Keratinocyte (primary cell): ENCODE data around the gene PBOV1. TPM values are rescaled to one million over a fixed set of nuclear protein-coding genes. Genes with fewer than 3 reads are reported as not detected.

ENCODE experiments used
- DNase-seq: peaks from one replicate; pipeline ENCODE4 v3.0.0-alpha.2; 2011; ENCODE audit warnings: low read depth, missing footprints, low spot score
- FAIRE-seq: peaks from 2 replicates; lab custom pipeline; 2011; peaks lifted over from hg19 to GRCh38; lab: Jason Lieb, UNC
- H2AFZ ChIP-seq: 2 replicates; pipeline ENCODE4 v1.6.0; 2012; ENCODE audit warnings: low read length, control low read depth, inconsistent platforms; ENCODE audit not compliant: control insufficient read depth
- H3K27ac ChIP-seq: 2 replicates; pipeline ENCODE4 v1.5.1; 2011; ENCODE audit warnings: low read length; ENCODE audit not compliant: control insufficient read depth, insufficient read depth
- H3K27me3 ChIP-seq: 3 replicates; pipeline ENCODE4 v1.6.0; 2011; ENCODE audit warnings: low read length; ENCODE audit not compliant: control insufficient read depth, insufficient read depth; ENCODE audit errors: extremely low read depth
- H3K36me3 ChIP-seq, 2 experiments: 2 replicates in 1 of 2; 3 replicates in 1 of 2; pipeline ENCODE4 v1.5.1; 2011; ENCODE audit warnings: low read length in 2 of 2, mild to moderate bottlenecking in 1 of 2; ENCODE audit not compliant: control insufficient read depth in 2 of 2, insufficient read depth in 2 of 2; ENCODE audit errors: extremely low read depth in 1 of 2
- H3K4me1 ChIP-seq: 3 replicates; pipeline ENCODE4 v1.5.1; 2011; ENCODE audit warnings: low read length; ENCODE audit not compliant: control insufficient read depth, insufficient read depth; ENCODE audit errors: extremely low read depth
- H3K4me2 ChIP-seq: 3 replicates; pipeline ENCODE4 v1.6.0; 2011; ENCODE audit warnings: low read depth, low read length; ENCODE audit not compliant: control insufficient read depth, insufficient read depth; ENCODE audit errors: extremely low read depth
- H3K4me3 ChIP-seq, 3 experiments: fragments of 200-600 bp in 1 of 3; sonication (generic) in 1 of 3; 2 replicates in 2 of 3; 3 replicates in 1 of 3; pipeline ENCODE4 v1.5.1; 2011 to 2016; ENCODE audit warnings: low read length in 3 of 3, mild to moderate bottlenecking in 3 of 3, control low read depth in 2 of 3, inconsistent platforms in 1 of 3, low read depth in 1 of 3, mixed read lengths in 1 of 3, mixed run types in 1 of 3, moderate library complexity in 1 of 3; ENCODE audit not compliant: control insufficient read depth in 2 of 3, insufficient read depth in 2 of 3; ENCODE audit errors: extremely low read depth in 1 of 3
- H3K79me2 ChIP-seq: 2 replicates; pipeline ENCODE4 v1.6.0; 2012; ENCODE audit warnings: low read length; ENCODE audit not compliant: control insufficient read depth, insufficient read depth
- H3K9ac ChIP-seq: 3 replicates; pipeline ENCODE4 v1.6.0; 2011; ENCODE audit warnings: low read length; ENCODE audit not compliant: control insufficient read depth, insufficient read depth; ENCODE audit errors: extremely low read depth
- H3K9me1 ChIP-seq: 3 replicates; pipeline ENCODE4 v1.6.0; 2011; ENCODE audit warnings: low read length; ENCODE audit not compliant: control insufficient read depth, insufficient read depth; ENCODE audit errors: extremely low read depth
- H3K9me3 ChIP-seq: 2 replicates; pipeline ENCODE4 v1.5.1; 2012; ENCODE audit warnings: low read depth, low read length; ENCODE audit not compliant: control insufficient read depth
- H4K20me1 ChIP-seq: 3 replicates; pipeline ENCODE4 v1.6.0; 2011; ENCODE audit warnings: low read length; ENCODE audit not compliant: control insufficient read depth, insufficient read depth; ENCODE audit errors: extremely low read depth
- CTCF ChIP-seq, 3 experiments: IDR thresholded peaks in 1 of 3; conservative IDR thresholded peaks in 1 of 3; optimal IDR thresholded peaks in 1 of 3; 2 replicates in 2 of 3; 3 replicates in 1 of 3; pipeline versions ENCODE3 to v1.5.1; 2011; ENCODE audit warnings: low read length in 3 of 3, mild to moderate bottlenecking in 3 of 3, moderate library complexity in 2 of 3, control low read depth in 1 of 3, inconsistent platforms in 1 of 3; ENCODE audit not compliant: insufficient read depth in 2 of 3; ENCODE audit errors: extremely low read depth in 1 of 3
- EZH2 ChIP-seq: IDR thresholded peaks from one replicate; pipeline ENCODE4 v1.6.1; 2012; ENCODE audit warnings: inconsistent platforms, mild to moderate bottlenecking, low read length, moderate library complexity
- dilution Hi-C: fragments of 300-500 bp; cut with MboI; formaldehyde crosslinking; loops from one replicate; pipeline ENCODE4 v1.7.0; 2020; ENCODE audit warnings: low sequenced_read_pairs; ENCODE audit not compliant: extremely low pct_ligation_motif_present
- polyA plus RNA-seq, 5 experiments: library from polyadenylated mRNA; depleted of rRNA in 3 of 5; stranded (reverse) in 3 of 5; stranded (forward) in 1 of 5; unstranded in 1 of 5; fragments of >200 nt; gene quantifications; 1 replicate in 1 of 5; 2 replicates in 3 of 5; 3 replicates in 1 of 5; pipeline versions ENCODE4 v1.2.1 to v1.2.3, GENCODE V29; 2011 to 2012; ENCODE audit warnings: missing spikeins in 2 of 5, low read depth in 1 of 5, low replicate concordance in 1 of 5

The PBOV1 gene
- polyA plus RNA-seq, 1 donor (not counting 4 experiments of a cell fraction or from before 2014, with no cell fraction given): not detected

GRCh38 chr6:138222901-138223546 lies 4.7 kb upstream of the PBOV1 start:
- no peaks in the 10 kb centered on the region for H4K20me1 ChIP-seq
- H3K9me3 ChIP-seq: no peaks in the 10 kb centered on the region
- H3K9me1 ChIP-seq: no peaks in the 10 kb centered on the region
- H3K27me3 ChIP-seq: no peaks in the 10 kb centered on the region
- TF ChIP-seq CTCF (optimal IDR thresholded peaks at IDR 0.05 in 1 of 3, IDR thresholded peaks at IDR 0.05 in 1 of 3, conservative IDR thresholded peaks at IDR 0.05 in 1 of 3; ENCODE audit: extremely low read depth in 1 of 3, insufficient read depth in 2 of 3, low read length in 3 of 3): no peak
- FAIRE-seq: no peak
- H3K27ac ChIP-seq: no peak overlapping the region
- no peak for DNase-seq
- dilution Hi-C loops: no loop called here
- no peak overlapping the region for H3K4me3 ChIP-seq
- no peaks in the 10 kb centered on the region for H3K36me3 ChIP-seq
- no peaks in the 10 kb centered on the region for H3K4me1 ChIP-seq
- no peak overlapping the region for H3K4me2 ChIP-seq
- H2AFZ ChIP-seq: no peak overlapping the region
- H3K9ac ChIP-seq: no peak overlapping the region
- H3K79me2 ChIP-seq: no peaks in the 10 kb centered on the region

- no peaks in the 10 kb centered on the region for H3K9me1 ChIP-seq
- no peak for TF ChIP-seq CTCF (optimal IDR thresholded peaks at IDR 0.05 in 1 of 3, IDR thresholded peaks at IDR 0.05 in 1 of 3, conservative IDR thresholded peaks at IDR 0.05 in 1 of 3; ENCODE audit: extremely low read depth in 1 of 3, insufficient read depth in 2 of 3, low read length in 3 of 3)
- no peak for TF ChIP-seq EZH2
- no peak for FAIRE-seq
Observed at GRCh38 chr6:138219901-138220300, 1.6 kb upstream of the PBOV1 start.

More at GRCh38 chr6:138219901-138220300, 1.6 kb upstream of the PBOV1 start:
- Histone ChIP-seq H3K9me3 (no peaks in the 10 kb centered on the region), H3K4me3 (no peak overlapping the region), H4K20me1 (no peaks in the 10 kb centered on the region), H3K36me3 (no peaks in the 10 kb centered on the region), H3K79me2 (no peaks in the 10 kb centered on the region), H3K9ac (no peak overlapping the region), H3K27ac (no peak overlapping the region), H3K4me2 (no peak overlapping the region), H3K27me3 (no peaks in the 10 kb centered on the region), H2AFZ (no peak overlapping the region), H3K4me1 (no peaks in the 10 kb centered on the region)
- DNase-seq: no peak
- dilution Hi-C loops: no loop called here
